Transverse colon (tissue), 4 donors: Measurements from ENCODE around the gene CPEB3. TPM values are rescaled to one million over a fixed set of nuclear protein-coding genes. Genes with fewer than 3 reads are reported as not detected.
A peak's percentile ranks its signal among the peaks of the same experiment; 100 is the strongest.
"Not testable (repeated sequence)": the region's sequence is repeated elsewhere in the genome, so short reads cannot be mapped to it uniquely, and the experiment has no call there.

ENCODE experiments used
- DNase-seq: peaks from one replicate; pipeline ENCODE4 v3.0.0-alpha.2; 2019
- H3K27ac ChIP-seq, 4 donors: fragments of 200-600 bp; sonication (generic); 2 replicates each; pipeline ENCODE4 v1.5.1; 2016 to 2018; ENCODE audit warnings: inconsistent platforms in 4 of 4
- H3K27me3 ChIP-seq: fragments of 200-600 bp; sonication (generic); 2 replicates; pipeline ENCODE4 v1.5.1; 2017; ENCODE audit warnings: inconsistent platforms
- H3K36me3 ChIP-seq, 4 donors: fragments of 200-600 bp; sonication (generic); 2 replicates each; pipeline ENCODE4 v1.5.1; 2017 to 2019; ENCODE audit warnings: inconsistent platforms in 4 of 4
- H3K4me1 ChIP-seq, 4 donors: fragments of 200-600 bp; sonication (generic); 2 replicates each; pipeline ENCODE4 v1.5.1; 2017 to 2020; ENCODE audit warnings: inconsistent platforms in 4 of 4
- H3K4me3 ChIP-seq, 4 donors: fragments of 200-600 bp; sonication (generic); 1 replicate in 1 of 4; 2 replicates in 3 of 4; pipeline versions ENCODE4 v1.5.1 to v1.6.1; 2017 to 2019; ENCODE audit warnings: inconsistent platforms in 4 of 4
- H3K9me3 ChIP-seq, 2 donors: fragments of 200-600 bp; sonication (generic); 2 replicates each; pipeline ENCODE4 v1.5.1; 2017 to 2019; ENCODE audit warnings: inconsistent platforms in 2 of 2
- CTCF ChIP-seq, 5 experiments: fragments of 200-600 bp in 3 of 5; fragments of 450-650 bp in 2 of 5; sonication (generic) in 3 of 5; IDR thresholded peaks; 1 replicate in 2 of 5; 2 replicates in 3 of 5; pipeline ENCODE4 v1.5.1; 2016 to 2017; ENCODE audit warnings: antibody characterized with exemption in 5 of 5, inconsistent platforms in 3 of 5, mild to moderate bottlenecking in 2 of 5, moderate library complexity in 1 of 5
- EP300 ChIP-seq: sonication (generic); formaldehyde crosslinking; IDR thresholded peaks from one replicate; pipeline ENCODE4 v1.6.1; 2017; ENCODE audit warnings: antibody characterized with exemption, low read depth
- POLR2A ChIP-seq: fragments of 450-650 bp; IDR thresholded peaks from one replicate; pipeline ENCODE4 v1.6.1; 2016; ENCODE audit warnings: antibody characterized with exemption, mild to moderate bottlenecking, moderate library complexity
- POLR2AphosphoS5 ChIP-seq, 3 donors: sonication (generic); formaldehyde crosslinking; IDR thresholded peaks; one replicate each; pipeline ENCODE4 v1.6.1; 2016; ENCODE audit warnings: antibody characterized with exemption in 3 of 3
- whole genome bisulfite sequencing, 2 donors: methylation state at CpG; one replicate each; pipeline ENCODE4 v1.1.5; 2018; ENCODE audit warnings: low coverage in 1 of 2; 5-methylcytosine and 5-hydroxymethylcytosine counted together
- in situ Hi-C, 4 donors: fragments of 200-750 bp; cut with MboI; loops; one replicate each; pipeline versions ENCODE4 v1.15.0 to v1.15.1; 2017; ENCODE audit warnings: low sequenced_read_pairs in 3 of 4, low pct_ligation_motif_present in 1 of 4, low pct_unique_long_range_greater_than_20kb in 1 of 4
- intact Hi-C: fragments of 100-400 bp; cut with DNase I; formaldehyde crosslinking; loops from one replicate; pipeline ENCODE4 v1.15.1; 2023; ENCODE audit warnings: low total_unique reads
- total RNA-seq, 4 donors: library from RNA; depleted of rRNA; stranded (reverse); fragments of >200 nt; gene quantifications; one replicate each; pipeline ENCODE4 v1.1.0, GENCODE V29; 2016

The CPEB3 gene
- total RNA-seq = 10 to 100 TPM; 10.9 to 24.3 (median 13.1) TPM

- H3K4me3 ChIP-seq = peak within 1 kb of the TSS; percentile 77 to 95 (median 93)
- peaks cover 7 to 18% (median 11%) of the 10 kb centered on the region in 4 donors for H3K4me1 ChIP-seq
- in situ Hi-C loops = loop anchor here in 1 of 4 donors (10.0 kb wide), 1 partner anchor 206 kb away; no protein-coding TSS in a partner anchor
- peak; percentile 65 to 97 (median 75) for TF ChIP-seq CTCF (IDR thresholded peaks at IDR 0.05)
- peak; percentile 87 to 90 (median 88) for TF ChIP-seq POLR2AphosphoS5 (IDR thresholded peaks at IDR 0.05)
- TF ChIP-seq EP300 = peak; percentile 26
- TF ChIP-seq POLR2A = peak; percentile 76
- intact Hi-C loops = loop anchor here (1.0 to 10.0 kb wide), 2 partner anchors 51 to 206 kb away; no protein-coding TSS in a partner anchor
- peak; percentile 97 for DNase-seq
- H3K36me3 ChIP-seq = no peaks in the 10 kb centered on the region
- no peaks in the 10 kb centered on the region for H3K9me3 ChIP-seq
- H3K27me3 ChIP-seq = no peaks in the 10 kb centered on the region
- 0% methylated on average over 17 of the region's 79 CpGs; no CpG with 5 or more reads in 1 of the 2 donors for WGBS, 2 donors
- peak within 1 kb of the TSS; percentile 91 to 93 (median 92) for H3K27ac ChIP-seq
Measured at GRCh38 chr10:92290837-92291615, at the start of gene CPEB3, which contains the start of gene MARCHF5. CPEB3 (minus strand) TSS chr10:92291078; CDS start chr10:92240350, 50,728 bp downstream. MARCHF5 (plus strand) TSS chr10:92291167; CDS start chr10:92291495, 328 bp downstream.

- H3K9me3 ChIP-seq, intact Hi-C loops, in situ Hi-C loops, H3K27ac ChIP-seq, H3K27me3 ChIP-seq, H3K36me3 ChIP-seq, H3K4me3 ChIP-seq, DNase-seq: not testable (repeated sequence)
- peaks cover 3 to 38% (median 26%) of the 10 kb centered on the region in 4 donors for H3K4me1 ChIP-seq
- WGBS, 2 donors = 86 to 100% methylated on average over 1 to 6 of the region's 6 CpGs
Measured at GRCh38 chr10:92329927-92330326, 39.0 kb upstream of the CPEB3 start.

- no peak for TF ChIP-seq POLR2A
- TF ChIP-seq EP300 = no peak
- TF ChIP-seq POLR2AphosphoS5 (IDR thresholded peaks at IDR 0.05) = no peak
- TF ChIP-seq CTCF (IDR thresholded peaks at IDR 0.05) = no peak
- no peak for DNase-seq
Measured at GRCh38 chr10:92328993-92329392, 38.1 kb upstream of the CPEB3 start.

GRCh38 chr10:92327445-92328433 is 36.9 kb upstream of the CPEB3 start:
- Histone ChIP-seq H3K9me3 (no peaks in the 10 kb centered on the region), H3K4me3 (no peak overlapping the region), H3K4me1 (peaks cover 3 to 38% (median 26%) of the 10 kb centered on the region in 4 donors), H3K27me3 (no peaks in the 10 kb centered on the region), H3K36me3 (no peaks in the 10 kb centered on the region), H3K27ac (peak overlapping the region; percentile 12 to 44 (median 31))
- peak; percentile 35 for DNase-seq
- in situ Hi-C loops (no loop called here), intact Hi-C loops (no loop called here)
- TF ChIP-seq CTCF (IDR thresholded peaks at IDR 0.05) (no peak), POLR2A (no peak)
- WGBS, 2 donors = 50 to 72% methylated on average over 3 of the region's 3 CpGs

More at GRCh38 chr10:92328993-92329392, 38.1 kb upstream of the CPEB3 start:
- Histone ChIP-seq H3K9me3 (no peaks in the 10 kb centered on the region), H3K4me1 (peaks cover 3 to 38% (median 26%) of the 10 kb centered on the region in 4 donors), H3K27me3 (no peaks in the 10 kb centered on the region), H3K36me3 (no peaks in the 10 kb centered on the region), H3K4me3 (no peak overlapping the region), H3K27ac (no peak overlapping the region)
- intact Hi-C loops = no loop called here
- in situ Hi-C loops = no loop called here
